GM19328 (cell line): Measurements from ENCODE around the gene HOOK1.

Source experiments
- ATAC-seq: cut with Tn5 transposase; IDR thresholded peaks from one replicate; pipeline ENCODE4 v1.9.1; 2021; ENCODE audit warnings: mild to moderate bottlenecking, moderate library complexity; ENCODE audit not compliant: unreplicated experiment

The HOOK1 gene

DNA sequence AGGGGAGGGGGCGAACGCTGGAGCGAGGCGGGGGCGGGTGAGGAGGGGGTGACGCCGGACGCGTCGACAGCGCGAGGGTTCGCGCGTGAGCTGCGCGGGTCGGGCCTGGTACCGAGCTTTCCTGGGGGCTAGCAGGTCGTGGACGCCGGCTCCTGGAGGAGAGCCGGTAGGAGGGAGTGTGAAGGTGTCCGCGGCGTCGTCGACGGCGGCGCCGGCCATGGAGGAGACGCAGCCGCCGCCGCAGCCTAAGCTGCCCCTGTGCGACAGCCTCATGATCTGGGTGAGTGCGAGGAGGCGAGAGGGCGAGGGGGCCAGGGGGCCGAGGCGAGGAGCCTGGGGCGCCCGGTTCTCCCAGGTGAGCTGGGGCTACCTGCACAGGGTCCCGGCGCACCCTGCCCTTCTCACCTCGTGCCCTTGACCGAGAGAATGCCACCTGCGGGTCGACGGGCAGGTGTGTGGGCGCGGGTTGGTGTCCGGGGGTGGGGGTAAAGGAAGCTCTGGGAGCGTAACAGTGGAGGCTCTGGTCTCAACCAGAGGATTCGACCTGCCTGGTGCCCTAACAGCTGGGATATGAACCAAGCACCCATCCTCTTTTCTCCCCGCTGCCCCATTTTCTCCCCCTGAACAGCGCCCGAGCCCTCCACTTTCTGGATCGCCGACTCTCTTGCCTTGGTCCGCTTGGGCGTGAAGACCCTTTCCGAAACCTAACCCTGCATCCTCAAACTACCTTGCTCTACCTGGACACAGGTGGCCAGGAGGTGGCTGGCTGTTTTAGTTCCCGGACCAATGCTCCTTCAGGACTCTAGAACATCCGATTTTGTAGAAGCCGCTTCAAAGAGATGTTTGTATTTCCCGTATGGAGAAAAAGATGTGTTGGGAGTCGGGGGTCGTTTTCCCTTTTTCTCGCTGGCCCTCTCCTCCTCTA lies at the start of gene HOOK1:
TSS of gene HOOK1 (plus strand) at position 49 of the 925 bp plus-strand sequence. CDS start at position 218, 169 bp downstream.
- peak; percentile 18 for ATAC-seq

DNA sequence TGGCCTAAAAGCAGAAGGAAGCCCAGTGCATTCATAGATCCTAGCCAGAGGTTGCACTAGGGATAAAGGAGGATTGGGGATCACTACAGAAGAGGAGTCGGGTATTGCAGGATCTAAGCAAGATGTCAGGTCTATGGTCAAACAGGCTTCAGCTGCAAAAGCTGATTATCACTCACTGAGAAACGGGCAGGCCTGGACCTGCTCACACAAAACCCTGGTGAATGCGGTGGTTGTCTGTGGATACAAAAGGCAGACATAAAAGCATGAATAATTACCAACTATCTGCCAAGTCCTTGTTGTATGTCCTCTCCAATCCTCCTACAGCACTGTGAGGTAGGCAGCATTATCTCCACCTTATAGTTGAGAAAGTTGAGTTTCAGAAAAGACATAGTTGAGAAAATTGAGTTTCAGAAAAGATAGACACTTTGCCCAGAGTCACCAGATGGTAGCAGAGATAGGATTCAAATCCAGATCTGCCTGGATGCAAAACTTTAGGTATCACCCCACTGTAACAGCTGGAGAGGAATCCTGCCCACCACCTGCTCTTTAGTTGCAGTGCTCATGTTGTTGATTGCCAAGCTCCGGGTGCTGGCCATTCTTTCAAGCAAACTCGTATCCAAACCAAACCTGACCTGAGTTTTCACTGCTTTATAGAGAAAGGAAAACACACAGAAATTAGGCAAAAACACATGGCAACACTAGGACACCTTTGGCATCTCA lies 49.6 kb upstream of the HOOK1 start:
- ATAC-seq: no peak

DNA sequence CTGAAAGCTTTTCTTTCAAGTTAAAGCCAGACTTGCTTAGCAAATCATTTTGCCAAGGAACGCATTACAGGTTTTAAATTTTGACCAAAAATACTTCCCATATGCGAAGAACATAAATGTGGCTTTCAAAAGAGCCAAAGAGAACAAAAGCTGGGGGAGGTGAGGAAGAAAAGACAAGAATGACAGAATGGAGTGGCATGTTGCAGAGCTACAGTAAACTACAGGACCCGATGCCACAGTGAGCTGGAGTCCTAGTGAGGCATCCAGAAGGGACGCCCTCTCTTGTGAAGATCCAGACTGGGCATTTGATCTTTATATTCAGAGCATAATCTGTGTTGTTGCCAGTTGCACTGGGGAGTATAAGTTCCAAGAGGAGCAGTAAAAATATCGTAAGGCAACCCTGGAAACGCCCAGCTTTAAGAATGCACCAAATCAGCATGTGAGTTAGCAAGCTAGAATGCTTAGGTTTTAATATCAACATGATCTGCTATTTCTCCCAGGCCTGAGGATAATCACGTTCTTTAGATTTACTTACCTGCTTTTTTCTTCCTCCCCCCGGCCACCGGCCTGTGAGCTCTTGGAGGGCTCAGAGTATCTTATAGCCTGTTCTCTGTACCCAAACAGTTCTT lies 48.4 kb upstream of the HOOK1 start:
- ATAC-seq: no peak

DNA sequence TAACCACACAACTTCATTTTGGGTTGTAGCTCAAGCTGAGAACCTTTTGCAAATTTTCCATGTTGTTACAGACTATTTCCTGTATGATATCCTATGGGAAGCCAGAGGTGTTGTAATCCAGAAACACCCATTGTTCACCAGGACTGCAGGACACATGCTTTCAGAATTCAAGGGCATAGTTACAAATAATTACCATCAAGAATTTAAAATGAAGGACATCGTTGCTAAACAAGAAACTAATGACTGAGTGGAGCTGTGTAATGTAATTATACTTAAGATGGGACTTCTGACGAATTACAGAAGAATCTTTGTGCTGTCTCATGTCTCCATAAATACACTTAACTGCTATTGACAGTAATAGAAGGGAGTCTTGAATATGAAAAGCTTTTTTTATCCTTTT lies 47.6 kb upstream of the HOOK1 start:
- ATAC-seq: no peak

DNA sequence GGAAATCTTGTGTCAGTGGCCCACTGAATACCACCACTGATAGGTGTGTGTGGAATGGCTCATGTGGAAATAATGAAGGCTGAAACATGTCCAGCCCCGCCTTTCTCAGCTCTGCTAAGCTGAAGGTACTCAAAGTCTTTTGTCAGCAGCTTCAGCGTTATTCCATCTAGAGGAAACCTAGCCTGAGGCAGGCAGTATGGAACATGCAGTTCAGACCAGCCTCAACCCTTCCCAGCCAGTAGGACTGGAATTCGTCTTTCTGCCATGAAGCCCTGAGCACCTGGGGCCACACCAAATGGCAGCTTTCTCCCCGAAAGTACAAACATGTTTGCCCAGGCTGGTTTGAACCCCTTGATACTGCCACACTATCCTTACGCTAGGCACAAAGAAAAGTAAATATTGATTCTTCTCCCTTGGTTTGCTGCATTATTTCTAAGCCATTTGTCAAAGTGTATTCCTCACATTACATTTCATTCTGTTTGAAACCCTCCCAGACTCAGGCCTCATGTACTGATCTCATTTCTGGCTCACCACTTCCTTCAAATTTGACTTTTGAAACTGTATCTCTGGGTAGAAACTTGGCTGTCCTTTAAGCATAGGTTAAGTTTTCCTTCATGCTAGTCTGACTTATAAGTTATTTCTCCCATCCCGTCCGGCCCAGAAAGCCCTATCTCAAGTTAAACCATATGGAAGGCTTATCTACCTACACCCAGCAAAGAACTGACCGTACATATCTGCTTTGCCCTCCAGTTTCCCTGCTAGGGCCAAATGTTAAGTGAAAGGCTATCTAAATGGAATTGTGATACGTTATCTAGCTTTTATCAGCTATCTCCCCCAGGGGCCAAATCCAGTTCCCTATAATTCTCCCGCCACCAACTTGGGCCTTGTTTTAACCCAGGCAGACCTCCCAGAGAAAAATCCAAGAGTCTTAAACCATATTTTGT lies 45.7 kb upstream of the HOOK1 start:
- no peak for ATAC-seq

DNA sequence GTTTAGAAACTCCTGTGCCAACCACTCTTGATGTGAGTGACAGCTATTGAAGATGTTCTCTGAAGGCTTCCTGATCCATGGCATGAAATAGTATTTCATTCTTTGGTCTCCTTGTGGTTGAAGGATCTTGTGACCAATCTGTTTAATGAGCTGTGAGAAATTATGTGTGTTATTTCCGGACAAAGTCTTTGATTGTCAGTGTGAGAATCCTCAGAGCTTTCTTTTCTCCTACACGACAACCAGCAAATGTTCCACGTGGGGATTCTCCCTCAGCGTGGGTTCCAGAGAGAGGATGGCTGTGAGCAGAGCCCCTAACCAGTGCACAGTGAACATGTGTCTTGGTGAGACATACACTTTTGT lies 45.0 kb upstream of the HOOK1 start:
- no peak for ATAC-seq

DNA sequence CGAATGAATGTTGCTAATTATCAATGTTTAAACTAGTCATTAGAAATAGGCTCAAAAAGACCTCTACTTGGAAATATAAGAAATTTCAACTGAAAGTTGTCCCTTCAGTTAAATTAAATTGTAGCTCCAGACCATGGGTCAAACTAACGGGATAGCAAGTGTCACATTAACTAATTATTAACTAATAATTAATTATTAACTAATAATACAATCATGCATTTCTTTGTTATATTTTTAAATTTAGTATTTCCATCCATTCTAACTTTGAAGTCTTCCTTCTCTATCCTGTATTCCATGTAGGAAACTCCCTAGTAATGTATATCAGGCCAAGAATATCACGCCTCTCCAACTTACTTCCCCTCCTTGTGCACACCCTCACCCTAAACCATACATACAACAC lies 43.4 kb upstream of the HOOK1 start:
- ATAC-seq: no peak

DNA sequence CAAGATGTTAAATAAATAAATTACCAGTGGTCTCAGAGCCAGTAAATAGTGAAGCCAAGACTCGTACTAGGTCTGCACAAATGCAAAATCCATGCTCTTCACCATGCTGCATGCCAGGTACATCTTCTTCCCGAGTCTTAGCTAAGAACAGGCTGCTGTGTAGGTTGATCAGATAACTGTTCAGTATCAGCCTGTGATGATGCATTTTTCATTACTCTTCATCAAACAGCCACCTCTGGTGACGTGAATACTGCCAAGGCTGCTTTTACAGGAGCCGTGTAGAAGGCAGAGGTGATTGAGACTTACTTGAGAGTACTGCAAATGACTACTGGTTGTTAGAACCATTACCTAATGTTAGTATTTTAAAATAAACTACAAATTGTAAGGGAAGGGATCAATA lies 39.3 kb upstream of the HOOK1 start:
- no peak for ATAC-seq

DNA sequence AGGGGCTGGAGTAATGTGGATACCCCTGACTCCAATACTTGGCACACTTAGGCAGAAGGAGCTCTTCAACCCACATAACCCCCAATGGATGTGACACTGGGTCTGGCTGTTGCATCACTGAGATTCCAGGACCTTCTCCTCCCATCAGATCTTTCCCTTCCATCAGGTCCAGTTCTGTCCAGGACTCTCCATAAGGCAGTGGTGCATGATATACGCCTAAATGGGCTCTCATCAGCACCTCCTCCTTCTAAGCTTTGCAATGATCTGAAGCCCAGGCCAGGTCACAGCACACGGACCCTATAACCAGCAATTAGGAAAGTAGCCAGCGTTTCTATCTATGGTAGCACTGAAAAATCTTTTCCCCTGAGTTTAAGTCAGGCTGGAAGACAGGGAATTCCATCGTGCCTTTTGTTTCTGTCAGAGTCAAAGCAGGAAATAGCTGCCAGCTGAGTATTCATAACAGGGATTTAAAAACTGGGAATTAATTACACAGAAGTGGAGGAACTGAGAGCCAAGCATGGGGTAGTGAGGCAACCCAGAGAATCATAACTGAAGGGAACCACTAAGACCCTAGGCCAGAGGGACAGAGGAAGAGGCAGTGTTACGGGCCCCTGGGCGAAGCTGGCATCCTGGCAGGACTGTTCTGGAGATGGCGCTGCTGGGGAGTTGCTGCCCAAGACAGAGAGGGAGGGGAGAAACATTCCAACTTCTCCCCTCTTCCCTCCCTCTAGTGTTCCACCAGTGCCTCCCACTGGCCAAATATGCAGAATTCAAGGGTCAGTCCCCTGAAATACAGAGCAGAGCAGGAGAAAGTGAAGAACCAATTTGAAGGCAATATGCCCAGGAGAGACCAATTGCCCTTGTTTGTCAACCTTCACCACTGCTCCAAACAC lies 37.5 kb upstream of the HOOK1 start:
- no peak for ATAC-seq

DNA sequence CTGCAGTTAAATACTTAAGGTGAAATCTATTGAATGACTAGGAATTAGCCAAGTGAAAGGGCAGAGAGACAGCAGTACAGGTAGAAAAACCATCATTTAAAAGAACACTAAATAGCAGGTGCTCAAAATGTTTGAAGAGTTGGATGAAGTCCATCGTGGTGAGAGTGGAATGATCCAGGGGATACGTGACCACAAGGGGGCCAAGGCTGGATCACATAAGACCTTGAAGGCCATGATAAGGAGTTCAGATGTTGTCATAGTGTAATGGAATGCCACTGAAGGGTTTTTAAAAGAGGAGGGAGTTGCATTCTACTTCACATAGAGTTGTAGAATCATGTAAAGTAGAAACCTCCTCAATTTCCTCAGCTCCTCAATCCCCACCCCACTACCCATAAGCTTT lies 34.8 kb upstream of the HOOK1 start:
- ATAC-seq: no peak

DNA sequence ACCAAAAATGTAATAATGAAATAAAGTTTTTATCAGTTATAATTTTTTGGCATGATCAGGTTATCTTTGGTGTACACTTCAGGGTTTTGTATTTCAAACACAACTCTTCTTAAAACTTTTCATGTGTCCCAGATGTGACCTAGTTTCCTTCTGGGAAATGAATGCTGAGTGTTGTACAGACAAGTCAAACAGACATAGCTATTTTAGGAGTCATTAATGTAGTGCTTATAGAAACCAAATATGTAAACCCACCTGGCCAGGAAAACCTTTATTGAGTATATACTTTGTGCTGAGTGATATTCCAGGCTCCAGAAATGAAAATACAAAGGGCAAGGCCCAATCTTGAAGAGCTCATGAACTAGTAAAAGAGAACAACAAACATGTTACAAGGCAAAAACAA lies 25.9 kb upstream of the HOOK1 start:
- ATAC-seq: no peak

DNA sequence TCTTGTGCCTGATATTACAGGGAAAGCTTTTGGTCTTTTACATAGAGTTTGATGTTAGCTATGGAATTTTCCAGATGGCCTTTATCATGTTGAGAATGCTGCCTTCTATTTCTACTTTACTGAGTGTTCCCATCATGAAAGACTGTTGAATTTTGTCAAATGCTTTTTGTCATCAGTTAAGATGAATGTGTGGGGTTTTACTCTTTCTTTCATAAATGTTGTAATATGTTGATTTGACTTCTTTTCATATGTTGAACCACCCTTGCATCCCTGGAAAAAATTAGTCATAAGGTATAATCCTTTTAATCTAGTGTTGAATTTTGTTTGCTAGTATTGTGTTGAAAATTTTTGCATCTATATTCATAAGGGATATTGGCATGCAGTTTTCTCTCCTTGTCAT lies 16.1 kb upstream of the HOOK1 start:
- ATAC-seq: no peak

DNA sequence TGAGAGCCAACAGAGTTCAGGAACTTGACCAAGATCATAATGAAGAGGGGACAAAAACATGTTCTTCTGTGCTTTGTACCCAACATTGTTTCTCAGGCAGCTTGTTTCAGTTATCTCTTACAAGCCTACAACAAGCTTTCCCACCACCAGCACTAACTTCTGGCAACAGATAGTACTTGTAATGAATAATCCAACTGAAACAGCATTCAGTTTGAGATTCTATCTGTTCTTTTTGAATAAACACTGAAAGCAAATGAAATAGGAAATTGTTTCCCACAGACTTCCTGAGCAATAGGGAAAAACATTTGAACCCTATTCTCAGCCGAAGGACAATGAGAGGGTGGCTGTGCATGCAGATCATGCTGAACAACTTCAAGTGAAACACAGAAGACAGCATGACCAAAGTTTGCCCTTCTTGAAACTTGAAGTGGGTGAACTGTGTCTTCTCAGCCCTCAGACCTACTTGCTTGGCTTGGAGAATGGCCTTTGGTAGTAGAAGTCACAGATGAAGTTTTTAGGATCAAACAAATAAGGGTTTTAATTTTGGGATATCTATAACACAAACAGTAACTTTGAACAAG lies 11.2 kb upstream of the HOOK1 start:
- no peak for ATAC-seq

DNA sequence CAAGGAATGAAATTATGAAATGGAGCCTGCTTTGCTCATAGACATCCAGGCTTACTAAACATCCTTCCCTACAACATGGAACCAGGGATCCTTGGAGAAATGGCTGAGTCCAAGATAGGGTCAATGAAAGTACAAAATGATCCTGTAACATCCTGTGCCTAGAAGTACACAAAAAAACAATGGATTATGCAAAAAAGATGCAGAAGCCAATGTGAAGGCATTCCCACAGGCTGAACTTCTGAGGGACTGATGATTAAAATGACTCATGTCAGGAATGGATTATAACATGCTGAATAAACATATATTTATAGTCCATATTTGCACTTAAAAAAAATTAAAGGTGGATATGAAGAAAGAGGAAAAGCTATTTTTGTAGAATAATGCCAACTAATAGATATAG lies 10.4 kb upstream of the HOOK1 start:
- ATAC-seq: no peak

DNA sequence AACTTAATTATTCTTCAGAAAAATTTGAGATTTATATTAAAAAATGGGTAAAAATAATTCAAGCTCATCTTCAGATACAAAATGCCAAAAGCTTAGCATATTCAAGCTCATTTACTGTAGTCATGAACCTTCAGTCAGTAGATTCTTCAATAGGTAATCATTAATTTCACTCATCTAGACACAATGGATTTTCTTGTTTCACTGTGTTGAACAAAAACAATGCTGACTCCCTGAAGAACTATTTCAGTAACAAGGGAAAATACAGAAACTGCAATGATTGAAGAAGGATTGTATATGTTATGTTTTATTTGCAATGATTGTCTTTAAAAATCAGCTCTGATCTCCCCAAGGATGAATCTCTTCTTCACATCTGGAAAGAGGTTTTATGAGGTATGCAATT lies 9.2 kb upstream of the HOOK1 start:
- ATAC-seq: no peak

DNA sequence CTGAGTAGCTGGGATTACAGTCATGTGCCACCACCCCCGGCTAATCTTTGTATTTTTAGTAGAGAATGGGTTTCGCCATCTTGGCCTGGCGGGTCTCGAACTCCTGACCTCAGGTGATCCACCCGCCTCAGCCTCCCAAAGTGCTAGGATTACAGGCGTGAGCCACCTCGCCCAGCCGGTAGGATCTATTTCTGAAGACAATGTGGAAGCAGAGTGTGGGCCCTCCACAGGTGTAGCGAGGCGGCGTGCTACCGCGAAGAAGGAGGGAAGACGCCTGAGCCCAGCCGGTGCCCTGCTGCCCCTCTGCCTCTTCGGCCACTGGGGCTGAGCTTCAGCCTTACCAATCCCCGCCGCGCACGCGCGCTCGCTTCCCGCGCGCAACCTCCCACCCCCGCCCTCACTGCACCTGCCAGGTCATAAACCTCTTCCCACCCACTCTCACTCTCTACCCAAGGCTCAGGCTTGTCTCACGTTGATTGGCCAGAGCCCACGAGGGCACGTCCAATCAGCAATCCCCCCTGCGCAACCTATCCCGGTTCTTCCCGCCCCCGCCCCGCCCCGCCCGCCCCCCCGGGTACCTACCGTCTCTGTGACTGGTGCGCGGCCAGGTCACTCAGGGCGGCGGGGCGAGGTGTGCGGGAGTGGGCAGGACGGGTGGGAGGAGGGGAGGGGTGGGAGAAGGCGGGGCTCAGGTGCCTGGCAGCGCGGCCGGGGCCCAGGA lies 409 bp upstream of the HOOK1 start:
- peak; percentile 93 for ATAC-seq

DNA sequence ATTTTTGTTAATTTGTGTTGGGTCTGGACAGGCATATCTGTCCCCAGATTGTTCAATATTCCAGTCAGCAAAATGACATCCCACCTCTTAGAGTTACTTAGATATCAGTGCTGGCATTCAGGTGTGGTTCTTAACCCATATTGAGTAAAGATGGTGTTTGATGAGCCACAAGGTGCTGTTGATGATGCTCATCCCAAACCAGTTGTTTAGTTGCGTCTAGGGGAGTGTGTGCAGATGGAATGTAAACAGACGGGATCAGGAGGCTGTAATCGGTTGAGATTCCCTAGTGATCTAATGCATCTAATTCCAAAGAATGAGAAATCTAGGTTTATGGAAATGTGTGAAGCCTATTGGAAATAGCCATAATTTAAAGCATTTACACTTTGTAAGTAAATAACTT lies 1.1 kb downstream of the HOOK1 start:
- ATAC-seq: no peak

DNA sequence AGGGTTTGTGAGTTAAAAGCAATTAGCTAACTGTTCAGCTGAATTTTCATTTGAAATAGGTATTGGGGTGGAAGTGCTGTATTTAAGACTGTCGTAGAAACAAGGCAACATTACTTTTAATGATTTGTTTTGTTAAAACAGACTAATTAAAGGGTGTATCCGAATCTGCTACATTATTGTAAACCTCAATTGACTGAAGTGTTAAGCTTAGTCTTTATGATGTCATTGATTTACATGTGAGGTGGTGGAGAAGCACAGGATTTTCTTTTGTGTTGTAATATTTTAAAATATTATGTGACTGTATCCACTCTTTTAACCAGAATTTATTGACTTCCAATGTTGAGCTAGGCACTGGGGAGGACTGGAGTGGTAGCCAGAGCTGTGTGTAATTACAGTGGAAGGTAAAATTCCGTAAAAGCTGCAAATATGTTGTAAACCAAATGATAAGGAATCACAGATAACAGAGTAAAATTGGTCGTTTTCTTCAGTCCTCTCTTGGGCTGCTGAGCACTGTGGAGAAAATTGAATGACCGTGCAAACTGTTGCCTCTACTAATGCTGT lies 1.6 kb downstream of the HOOK1 start:
- no peak for ATAC-seq
